HG03064 (cell line): Measurements from ENCODE around the gene URB2.

Experiments
- ATAC-seq: cut with Tn5 transposase; IDR thresholded peaks from one replicate; pipeline ENCODE4 v1.9.1; 2021; ENCODE audit warnings: low read depth; ENCODE audit not compliant: unreplicated experiment

URB2 gene

DNA sequence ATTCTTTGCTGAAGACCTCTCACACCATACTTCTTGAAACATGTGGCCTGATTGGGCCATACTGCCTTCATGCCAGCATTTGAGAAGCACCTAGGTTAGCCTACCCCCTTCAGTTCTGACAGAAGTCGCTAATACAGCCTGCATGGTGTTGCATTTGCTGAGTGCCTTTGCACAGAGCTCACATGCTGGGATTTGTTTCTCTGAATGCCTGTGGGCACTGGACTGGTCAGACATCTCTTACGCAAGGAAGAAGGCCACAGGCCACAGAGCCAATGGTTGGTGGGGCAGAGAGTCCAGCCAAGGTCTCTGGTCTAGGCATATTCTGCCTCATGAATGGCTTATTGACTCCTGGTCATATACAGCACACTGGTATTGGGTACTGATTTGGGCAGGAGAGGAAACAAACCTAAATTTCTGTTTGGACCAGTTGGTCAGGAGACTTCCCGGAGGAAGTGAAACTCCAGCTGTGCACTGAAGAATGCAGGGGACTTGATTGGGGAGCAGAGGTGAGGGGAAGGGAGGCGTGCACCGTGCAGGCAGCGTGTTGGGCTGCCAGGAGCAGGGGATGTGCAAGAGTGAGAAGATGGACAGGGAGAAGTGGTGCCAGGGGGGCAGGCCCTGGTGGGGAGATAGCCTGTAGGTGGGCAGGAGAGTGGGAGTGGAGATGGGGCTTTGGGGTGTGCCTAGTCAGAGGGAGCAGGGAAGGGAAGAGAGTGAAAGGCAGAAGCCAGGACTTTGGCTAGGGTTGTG lies 18.1 kb downstream of the URB2 start:
- peak; percentile 56 for ATAC-seq

DNA sequence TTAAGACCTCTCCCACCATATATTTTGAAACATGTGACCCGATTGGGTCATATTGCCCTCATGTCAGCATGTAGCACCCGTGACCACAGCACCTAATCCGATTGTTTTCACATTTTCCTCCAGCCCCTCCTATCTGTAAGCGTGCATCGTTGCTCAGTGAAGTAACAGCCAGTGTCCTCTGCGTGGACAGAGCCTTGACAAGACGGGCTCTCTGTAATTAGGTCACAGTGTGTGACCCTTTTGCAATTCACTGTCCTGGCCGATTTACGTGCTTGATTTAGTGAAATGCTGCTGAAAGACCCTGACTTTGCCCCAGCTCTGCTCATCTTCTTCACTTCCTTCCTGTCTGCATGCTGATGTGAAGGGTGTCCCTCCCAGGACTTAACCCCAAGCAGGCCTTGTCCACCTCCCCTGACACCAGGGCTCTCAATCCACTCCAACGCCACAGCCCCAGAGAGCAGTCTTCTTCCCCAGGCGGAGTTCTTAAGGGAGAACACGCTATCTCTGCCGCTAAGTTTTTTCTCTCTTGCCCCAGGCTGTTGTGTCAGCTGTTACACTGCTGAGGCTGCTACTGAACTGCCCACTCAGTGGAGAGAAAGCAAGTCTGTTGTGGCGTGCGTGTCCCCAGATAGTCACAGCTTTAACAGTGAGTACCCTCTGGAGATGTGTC lies 19.4 kb downstream of the URB2 start:
- ATAC-seq = no peak

DNA sequence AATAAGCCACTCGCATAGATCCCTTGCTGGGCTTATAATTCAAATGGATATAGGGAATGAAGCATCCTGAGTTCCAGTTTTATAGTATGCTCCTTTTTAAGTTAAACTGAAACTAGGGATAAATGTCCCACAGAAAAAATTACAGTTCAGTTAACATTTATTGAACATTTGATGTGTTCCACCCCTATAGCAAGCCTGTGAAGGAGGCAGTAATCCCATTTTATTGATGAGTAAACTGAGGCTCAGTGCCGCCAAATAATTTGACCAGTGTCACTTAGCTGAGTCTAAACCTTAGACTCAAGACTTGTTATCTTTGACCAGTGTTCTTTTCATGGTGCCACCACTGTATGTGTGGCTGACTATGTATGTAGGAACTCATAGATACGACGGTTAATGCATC lies 22.4 kb downstream of the URB2 start:
- no peak for ATAC-seq

DNA sequence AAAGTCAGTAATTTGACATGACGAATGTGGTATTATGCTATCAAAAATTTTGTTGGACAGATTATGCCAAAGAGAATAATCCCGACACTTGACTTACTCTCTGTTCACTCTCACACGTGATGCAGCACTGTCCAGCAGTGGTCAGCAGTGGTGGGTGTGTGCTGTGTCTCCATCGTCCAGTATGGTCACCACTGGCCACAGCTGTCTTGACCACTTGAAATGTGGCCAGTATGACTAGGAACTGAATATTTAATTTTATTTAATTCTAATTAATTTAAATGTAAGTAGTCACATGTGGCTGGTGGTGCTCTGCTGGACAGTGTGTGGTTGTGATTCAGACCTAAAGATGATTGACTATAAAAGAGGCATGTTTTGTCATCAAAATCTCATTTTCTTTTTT lies 24.0 kb downstream of the URB2 start:
- no peak for ATAC-seq

DNA sequence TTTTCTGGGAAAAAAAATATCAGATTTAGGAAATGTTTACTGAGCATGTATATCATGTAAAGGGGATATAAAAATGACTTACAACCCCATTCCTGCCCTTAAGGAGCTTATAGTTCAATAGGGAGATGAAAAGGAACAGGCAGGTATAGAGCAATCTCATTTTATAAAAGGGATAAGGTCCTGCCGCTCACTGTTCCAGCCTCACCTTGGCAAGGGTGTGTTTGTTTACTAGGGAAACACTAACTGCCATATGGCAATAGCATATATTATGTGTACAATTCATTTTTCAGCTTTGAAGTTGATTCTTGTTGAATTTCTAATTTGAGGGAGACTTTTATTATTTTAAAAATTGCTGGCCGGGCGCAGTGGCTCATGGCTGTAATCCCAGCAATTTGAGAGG lies 25.5 kb downstream of the URB2 start:
- ATAC-seq = no peak

DNA sequence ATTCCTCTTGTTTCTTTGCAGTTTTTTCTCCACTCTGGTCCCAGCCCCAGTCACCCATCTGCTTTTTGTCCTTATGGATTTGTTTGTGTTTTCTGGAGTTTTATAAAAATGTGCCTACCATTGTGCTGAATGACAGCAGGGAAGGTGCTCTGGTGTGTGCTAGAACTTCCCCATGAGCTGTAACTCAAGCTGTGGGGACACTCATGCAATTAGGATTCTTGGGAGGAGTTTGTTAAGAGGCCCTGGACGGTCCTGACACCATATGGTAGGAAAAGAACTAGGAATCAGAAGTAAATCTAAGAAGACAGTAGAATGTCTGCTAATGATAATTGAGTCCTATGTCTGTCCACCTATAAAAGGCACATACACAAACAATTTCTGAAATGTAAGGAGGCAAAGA lies 27.4 kb downstream of the URB2 start:
- ATAC-seq = no peak

DNA sequence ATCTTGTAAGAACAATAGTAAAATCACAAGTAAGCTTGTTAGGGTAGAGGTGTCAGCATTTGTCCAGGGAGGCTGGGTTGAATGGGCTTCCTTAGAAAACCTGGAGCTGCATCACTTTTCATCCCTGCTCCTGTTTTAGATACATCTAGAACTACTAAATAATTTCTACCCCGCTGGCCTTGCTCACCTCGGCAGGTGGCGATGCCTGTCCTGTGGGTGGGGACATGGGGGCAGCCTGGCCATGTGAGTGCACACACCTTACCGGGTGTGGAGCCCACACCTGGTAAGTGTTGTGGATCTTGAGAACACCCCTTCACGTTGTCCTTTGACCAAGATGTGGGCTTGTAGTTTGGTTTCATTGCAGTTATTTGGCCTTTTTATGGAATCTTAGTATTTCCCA lies 29.7 kb downstream of the URB2 start:
- no peak for ATAC-seq

DNA sequence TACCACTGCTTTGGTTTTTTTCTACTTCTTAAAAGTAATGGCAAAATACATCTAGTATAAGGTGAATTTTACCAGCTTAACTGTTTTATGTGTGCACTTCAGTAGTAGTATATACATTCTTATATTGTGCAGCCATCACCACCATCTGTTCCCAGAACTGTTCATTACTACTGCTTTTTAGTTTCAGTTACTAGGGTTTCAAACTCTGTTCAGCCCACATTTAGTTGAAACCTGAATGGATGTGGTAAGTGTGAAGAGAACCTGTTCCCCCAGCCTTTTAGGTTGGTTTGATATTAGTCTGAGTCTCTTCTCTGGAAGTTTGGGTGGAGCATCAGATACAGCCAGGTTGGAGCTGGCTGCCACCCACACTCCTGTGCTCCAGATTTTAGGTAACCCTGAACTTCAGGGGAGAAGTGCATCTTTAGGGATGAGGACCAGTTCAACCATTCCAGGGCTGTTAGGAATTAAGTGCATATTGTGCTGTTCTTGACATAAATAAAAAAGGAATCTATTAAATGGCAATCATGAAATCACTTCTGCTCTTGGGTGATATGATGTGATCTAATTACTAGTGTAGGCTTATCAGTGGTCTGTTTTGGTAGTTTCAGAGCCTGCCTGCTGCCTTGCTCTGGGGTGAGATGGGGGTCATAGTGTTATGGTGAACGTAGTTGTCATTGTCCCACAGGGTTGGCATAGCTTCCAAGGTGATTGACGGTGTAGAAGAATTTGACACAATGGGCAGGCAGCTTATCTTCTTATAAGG lies 32.1 kb downstream of the URB2 start:
- ATAC-seq = no peak

DNA sequence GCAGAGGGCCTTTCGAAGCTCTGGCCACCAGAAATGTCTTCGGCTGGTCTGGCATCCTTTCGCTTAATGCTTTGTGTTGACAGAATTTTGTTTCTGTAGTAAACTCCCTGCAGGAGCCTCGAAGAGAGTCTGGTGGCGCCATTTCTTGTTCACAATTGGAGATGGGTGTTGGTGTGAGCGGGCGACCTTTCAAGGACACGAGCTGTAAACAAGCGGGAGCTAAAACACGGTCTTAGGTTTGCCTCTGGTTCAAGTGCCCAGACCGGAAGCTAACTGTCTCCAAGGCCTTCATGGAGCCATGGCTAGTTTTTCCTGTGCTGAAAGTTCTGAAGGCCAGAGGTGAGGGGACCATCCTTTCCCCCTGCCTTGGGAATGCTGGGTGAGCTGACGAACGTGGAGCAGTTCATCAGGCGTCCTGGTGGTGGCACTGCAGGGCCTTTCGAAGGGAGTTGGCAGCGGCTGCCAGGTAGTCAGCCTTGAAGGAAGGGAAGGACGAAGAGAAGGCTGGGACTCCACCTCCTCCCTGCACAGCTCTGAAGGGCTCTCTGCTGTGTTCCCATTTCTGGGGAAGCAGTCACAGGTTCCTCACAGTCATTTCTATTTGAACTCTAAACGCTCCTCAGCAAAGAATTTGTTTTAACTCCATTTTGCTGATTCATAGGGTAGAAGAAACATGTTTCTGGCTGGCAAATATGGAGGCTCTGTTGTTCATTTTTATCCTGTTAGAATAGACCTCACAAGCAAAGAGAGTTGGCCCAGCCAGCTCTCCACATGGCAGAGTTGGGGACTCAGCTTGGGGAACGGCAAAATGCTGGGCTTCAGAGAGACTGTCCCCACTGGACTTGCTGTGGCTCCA lies 35.2 kb downstream of the URB2 start:
- peak; percentile 78 for ATAC-seq

DNA sequence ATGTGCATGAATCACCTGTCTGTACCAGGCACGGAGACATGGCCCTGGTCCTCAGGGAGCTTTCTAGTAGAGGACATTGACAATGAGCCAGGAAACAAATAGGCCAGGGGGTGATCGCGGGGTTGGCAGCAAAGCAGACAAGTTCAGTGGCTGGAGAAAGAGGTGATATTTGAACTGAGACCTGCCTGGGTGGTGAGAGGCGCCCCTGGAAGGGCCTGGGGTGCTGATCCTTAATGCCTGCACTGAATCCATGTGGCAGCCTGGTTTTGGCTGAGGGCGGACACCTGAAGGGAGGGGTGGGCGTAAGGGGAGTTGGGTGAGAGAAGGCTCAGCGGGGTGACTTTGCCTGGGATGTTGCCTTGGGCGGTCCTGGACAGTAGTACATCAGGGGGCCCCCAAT lies 35.9 kb downstream of the URB2 start:
- ATAC-seq = no peak

DNA sequence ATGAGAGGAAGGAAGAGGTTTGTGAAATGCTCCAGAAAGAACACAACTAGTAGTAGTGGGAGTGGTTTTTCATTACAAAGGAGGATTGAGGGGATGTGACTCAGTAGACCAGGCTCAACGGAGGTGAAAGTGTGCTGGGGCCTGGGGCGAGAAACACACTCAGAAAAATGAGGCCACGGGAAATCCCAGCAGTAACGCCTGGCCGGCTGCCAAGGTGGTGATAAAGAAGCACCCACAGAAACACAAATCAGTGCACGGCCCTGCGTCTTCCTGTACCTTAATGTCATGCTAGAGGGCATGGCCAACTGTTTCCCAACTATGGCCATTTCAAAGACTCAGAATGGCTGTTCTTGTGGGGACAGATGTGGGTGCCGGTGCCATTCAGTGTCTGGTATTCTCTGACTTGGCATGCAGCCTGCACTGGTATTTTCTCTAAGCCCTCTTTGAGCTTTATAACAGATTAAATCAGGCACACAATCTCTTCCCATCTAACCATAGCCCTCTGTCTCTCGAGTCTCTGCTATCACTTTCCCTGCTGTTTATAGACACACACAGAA lies 38.2 kb downstream of the URB2 start:
- no peak for ATAC-seq

DNA sequence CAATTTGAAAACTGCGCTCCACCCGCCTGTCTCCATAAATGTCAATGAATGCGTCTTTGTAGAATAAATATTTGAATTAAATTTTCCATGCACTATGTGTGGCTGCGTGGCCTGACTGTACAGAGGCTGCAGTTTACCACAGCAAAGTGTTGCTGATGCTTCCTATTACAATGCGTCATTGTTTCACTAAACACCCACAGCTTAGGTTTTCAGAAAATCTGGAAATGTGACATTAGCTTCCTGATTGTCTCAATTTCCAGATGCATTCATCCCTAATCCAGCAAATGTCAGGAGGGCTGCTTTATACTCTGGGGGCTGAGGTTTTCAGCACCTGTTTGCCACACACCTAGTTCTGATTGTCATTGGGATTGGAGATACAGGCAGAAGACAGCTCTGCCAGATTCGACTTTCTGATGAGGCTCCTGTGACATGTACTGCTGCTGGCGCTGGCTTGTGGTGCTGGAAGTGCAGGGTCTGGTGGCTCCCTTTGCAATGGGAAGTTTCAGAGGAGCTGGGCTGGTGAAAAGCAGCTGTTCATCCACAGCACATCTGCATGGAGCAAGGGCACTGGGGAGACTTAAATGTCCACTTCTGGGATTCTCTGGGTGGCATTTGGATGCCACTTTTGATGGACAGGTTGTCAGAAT lies 40.0 kb downstream of the URB2 start:
- no peak for ATAC-seq

DNA sequence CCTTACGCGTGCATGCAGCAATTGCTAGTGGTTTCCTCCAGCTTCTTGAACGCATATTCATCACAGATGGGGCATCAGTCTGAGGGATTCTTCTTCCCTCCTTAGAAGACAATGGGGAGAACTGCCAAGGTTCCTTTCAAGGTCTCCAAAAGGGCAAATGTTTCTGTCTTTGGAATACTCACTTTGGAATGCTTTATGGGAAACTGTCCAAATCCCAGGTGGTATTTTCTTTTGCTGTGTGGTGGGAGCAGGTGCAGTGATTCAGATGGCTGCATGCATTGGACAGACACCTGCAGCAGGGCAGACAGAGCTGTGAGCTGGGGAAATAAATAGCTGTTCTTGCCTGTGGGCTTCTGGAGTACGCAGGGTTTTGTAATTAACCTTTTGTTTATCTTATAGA lies 40.5 kb downstream of the URB2 start:
- no peak for ATAC-seq

DNA sequence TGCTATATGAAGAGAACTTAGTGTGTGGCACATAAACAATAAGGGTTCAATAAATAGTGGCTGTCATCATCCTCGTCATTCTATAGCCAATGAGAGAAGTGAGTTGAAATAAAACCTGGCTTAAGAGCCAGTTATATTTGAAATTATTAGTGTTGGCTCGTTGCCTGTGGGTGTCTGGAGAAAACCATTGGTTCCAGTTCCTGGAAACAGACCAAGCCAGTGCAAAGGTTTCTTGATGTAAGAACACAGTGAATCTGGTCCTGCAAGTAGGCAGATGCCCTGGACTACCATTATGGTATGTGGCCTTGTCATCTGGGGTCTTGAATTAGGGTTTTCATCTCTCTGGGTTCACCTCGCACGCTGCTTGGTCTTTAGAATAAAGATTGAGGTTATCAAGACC lies 43.3 kb downstream of the URB2 start:
- ATAC-seq = no peak

DNA sequence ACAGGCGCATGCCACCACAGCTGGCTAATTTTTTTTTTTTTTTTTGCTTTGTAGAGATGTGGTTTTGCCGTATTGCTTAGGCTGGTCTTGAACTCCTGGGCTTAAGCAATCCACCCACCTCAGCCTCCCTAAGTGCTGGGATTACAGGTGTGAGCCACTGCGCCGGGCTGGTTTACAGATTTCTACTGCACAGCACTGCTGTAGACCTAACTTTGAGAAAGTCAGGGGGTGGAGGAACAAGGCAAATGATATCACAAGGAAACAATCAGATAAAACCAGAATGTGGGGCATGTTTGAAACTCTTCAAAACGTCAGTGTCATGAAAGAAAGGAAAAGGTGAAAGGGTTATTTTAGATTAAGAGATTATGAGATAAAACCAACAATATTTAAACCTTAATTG lies 45.3 kb downstream of the URB2 start:
- no peak for ATAC-seq

DNA sequence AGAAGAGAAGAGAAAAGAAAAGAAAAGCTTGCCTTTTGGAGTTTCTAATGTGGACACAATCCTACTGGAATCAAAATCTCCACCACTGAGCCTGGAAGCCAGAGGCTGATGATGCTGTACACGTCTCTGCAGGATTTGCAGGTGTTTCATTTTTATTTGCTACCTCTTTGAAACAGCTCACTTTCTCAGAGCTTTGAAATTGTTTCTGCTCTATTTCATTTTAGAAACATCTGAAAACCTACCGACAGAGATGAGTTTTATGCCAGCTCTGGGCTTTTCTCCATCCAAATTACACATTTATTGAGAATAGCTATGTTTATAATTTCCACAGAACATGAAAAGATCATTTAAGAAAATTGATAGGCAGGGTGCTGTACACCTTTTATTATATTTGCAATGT lies 46.2 kb downstream of the URB2 start:
- ATAC-seq = no peak

DNA sequence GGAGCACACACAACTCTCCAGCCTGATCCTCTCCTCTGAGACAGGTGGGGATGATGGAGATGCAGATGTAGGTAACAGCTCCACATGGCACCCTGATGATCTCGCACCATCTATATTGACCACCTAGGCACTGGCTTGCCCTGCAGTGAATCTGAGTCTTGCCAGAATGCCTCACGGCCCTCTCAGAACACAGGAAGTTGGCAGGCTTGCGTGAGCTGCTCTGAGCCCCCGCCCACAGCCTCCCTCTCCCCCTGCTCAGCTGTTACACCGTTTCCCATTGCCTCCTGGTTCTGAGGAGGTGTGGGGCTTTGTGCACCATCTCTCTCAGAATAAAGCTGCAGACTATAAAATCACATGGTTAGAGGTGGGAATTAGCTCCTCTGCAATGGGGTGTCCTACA lies 48.0 kb downstream of the URB2 start:
- ATAC-seq = no peak

DNA sequence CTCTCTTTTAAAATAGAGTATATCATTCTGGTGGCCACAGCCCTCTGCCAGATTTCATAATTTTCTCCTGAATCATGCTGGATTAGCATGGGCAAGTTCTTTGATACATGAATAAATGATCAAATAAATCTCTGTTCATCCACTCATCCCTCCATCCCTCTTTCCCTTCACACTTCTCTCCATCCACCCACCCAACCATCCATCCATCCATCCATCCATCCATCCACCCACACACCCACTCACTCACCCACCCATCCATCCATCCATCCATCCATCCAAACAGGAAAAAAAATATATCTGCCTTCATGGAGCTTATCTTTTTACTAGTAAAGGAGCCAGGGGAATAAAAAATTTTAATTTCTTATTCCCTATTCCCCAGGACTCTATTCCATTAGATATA lies 49.3 kb downstream of the URB2 start:
- ATAC-seq = no peak

DNA sequence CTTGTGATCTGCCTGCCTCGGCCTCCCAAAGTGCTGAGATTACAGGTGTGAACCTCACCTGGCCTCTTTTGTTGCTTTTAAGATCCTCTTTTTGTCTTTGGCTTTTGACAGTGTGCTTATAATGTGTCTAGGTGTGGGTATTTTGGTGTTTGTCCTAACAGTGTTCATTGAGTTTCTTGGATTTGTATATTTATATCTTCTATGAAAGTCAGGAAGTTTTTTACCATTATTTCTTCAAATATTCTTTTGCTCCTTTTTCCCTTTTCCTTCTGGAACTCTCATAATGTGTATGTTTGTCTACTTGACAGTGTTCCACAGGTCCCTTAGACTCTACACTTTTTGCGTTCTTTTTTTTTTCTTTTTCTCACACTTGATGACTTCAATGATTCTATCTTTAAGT lies 59.1 kb downstream of the URB2 start:
- ATAC-seq = no peak

DNA sequence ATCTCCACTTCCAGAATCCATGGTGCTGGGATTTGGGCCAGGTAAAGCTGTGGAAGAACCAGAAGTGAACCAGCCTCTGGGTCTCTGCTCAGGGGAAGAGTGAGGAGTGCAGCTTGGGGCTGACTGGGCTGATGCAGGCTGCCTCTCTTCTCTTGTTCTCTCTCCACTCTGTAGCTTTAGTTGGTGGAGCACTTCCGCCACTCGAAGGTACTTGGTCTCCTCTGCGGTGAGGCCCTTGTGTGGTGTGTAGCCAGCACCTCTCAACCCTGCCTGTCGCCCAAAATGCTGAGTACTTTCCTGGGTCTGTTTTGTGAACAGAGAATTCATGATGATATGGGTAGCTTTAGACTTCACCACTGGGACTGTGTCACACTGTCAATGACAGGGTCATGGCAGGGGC lies 63.2 kb downstream of the URB2 start:
- ATAC-seq = no peak
